Prostate gland (tissue), 2 donors: ENCODE results near the gene FAM50B. TPM values are rescaled to one million over a fixed set of nuclear protein-coding genes. Genes with fewer than 3 reads are reported as not detected.

ENCODE experiments used
- DNase-seq: peaks from one replicate; pipeline ENCODE4 v3.0.0-alpha.2; 2019; ENCODE audit warnings: low spot score
- H3K27ac ChIP-seq, 2 donors: fragments of 200-600 bp; sonication (generic); 2 replicates each; pipeline ENCODE4 v1.5.1; 2017 to 2019
- H3K27me3 ChIP-seq: fragments of 200-600 bp; sonication (generic); replicated peaks from 2 replicates; pipeline ENCODE4 v1.5.1; 2019; ENCODE audit not compliant: insufficient read depth
- H3K36me3 ChIP-seq, 2 donors: fragments of 200-600 bp; sonication (generic); 1 replicate in 1 of 2; 2 replicates in 1 of 2; pipeline versions ENCODE4 v1.5.1 to v1.8.1; 2017 to 2019
- H3K4me1 ChIP-seq: fragments of 200-600 bp; sonication (generic); replicated peaks from 2 replicates; pipeline ENCODE4 v1.5.1; 2019
- H3K4me3 ChIP-seq, 2 donors: fragments of 200-600 bp; sonication (generic); 2 replicates each; pipeline ENCODE4 v1.5.1; 2017 to 2019
- H3K9me3 ChIP-seq: fragments of 200-600 bp; sonication (generic); 2 replicates; pipeline ENCODE4 v1.5.1; 2017
- CTCF ChIP-seq, 4 experiments: fragments of 200-600 bp in 2 of 4; fragments of 450-650 bp in 2 of 4; sonication (generic) in 2 of 4; IDR thresholded peaks; 1 replicate in 3 of 4; 2 replicates in 1 of 4; pipeline ENCODE4 v1.5.1; 2016 to 2019; ENCODE audit warnings: antibody characterized with exemption in 4 of 4, mild to moderate bottlenecking in 2 of 4, moderate library complexity in 2 of 4
- POLR2A ChIP-seq: fragments of 450-650 bp; IDR thresholded peaks from one replicate; pipeline ENCODE4 v1.6.1; 2016; ENCODE audit warnings: antibody characterized with exemption, mild to moderate bottlenecking
- POLR2AphosphoS5 ChIP-seq: sonication (generic); formaldehyde crosslinking; IDR thresholded peaks from one replicate; pipeline ENCODE4 v1.6.1; 2017; ENCODE audit warnings: antibody characterized with exemption
- WGBS: methylation state at CpG from one replicate; pipeline ENCODE4 v1.1.5; 2018; 5-methylcytosine and 5-hydroxymethylcytosine counted together
- intact Hi-C: fragments of 100-400 bp; cut with DNase I; formaldehyde crosslinking; loops from one replicate; pipeline ENCODE4 v1.14.2; 2022
- total RNA-seq, 2 donors: library from RNA; depleted of rRNA; stranded (reverse); fragments of >200 nt; gene quantifications; one replicate each; pipeline ENCODE4 v1.1.0, GENCODE V29; 2016

The FAM50B gene
- total RNA-seq, 2 donors from 2014 or later, result 14.2 to 36.4 TPM

- Histone ChIP-seq H3K9me3 (no peaks in the 10 kb centered on the region), H3K4me1 (no peaks in the 10 kb centered on the region), H3K4me3 (no peak overlapping the region), H3K27ac (no peak overlapping the region), H3K36me3 (no peaks in the 10 kb centered on the region), H3K27me3 (no peaks in the 10 kb centered on the region)
- no peak for DNase-seq
- no peak for TF ChIP-seq POLR2AphosphoS5
- TF ChIP-seq POLR2A, result no peak
- no peak for TF ChIP-seq CTCF (IDR thresholded peaks at IDR 0.05)
- 88% methylated on average over 5 of the region's 5 CpGs for WGBS
- intact Hi-C loops, result no loop called here
Measured at GRCh38 chr6:3870528-3870925, 21.4 kb downstream of the FAM50B start.

GRCh38 chr6:3871515-3871914 is 22.3 kb downstream of the FAM50B start:
- no peak overlapping the region for H3K27ac ChIP-seq
- H3K27me3 ChIP-seq, result no peaks in the 10 kb centered on the region
- DNase-seq, result no peak
- H3K9me3 ChIP-seq, result no peaks in the 10 kb centered on the region
- H3K4me1 ChIP-seq, result no peaks in the 10 kb centered on the region
- H3K4me3 ChIP-seq, result no peak overlapping the region
- H3K36me3 ChIP-seq, result no peaks in the 10 kb centered on the region
- WGBS, result 86% methylated on average over 4 of the region's 4 CpGs
- intact Hi-C loops, result no loop called here
- TF ChIP-seq POLR2AphosphoS5 (no peak), POLR2A (no peak), CTCF (IDR thresholded peaks at IDR 0.05) (no peak)

- WGBS, result 98% methylated on average over 8 of the region's 8 CpGs
- intact Hi-C loops, result no loop called here
- H3K9me3 ChIP-seq, result no peaks in the 10 kb centered on the region
- H3K27me3 ChIP-seq, result no peaks in the 10 kb centered on the region
- H3K4me1 ChIP-seq, result no peaks in the 10 kb centered on the region
- H3K4me3 ChIP-seq, result no peak overlapping the region
- DNase-seq, result no peak
- TF ChIP-seq POLR2AphosphoS5 (no peak), POLR2A (no peak), CTCF (IDR thresholded peaks at IDR 0.05) (no peak)
- H3K36me3 ChIP-seq, result no peaks in the 10 kb centered on the region
- no peak overlapping the region for H3K27ac ChIP-seq
Measured at GRCh38 chr6:3871939-3872338, 22.8 kb downstream of the FAM50B start.

GRCh38 chr6:3872370-3872854 is 23.2 kb downstream of the FAM50B start:
- DNase-seq, result no peak
- H3K4me1 ChIP-seq, result no peaks in the 10 kb centered on the region
- no peak overlapping the region for H3K4me3 ChIP-seq
- 63% methylated on average over 12 of the region's 12 CpGs for WGBS
- no peaks in the 10 kb centered on the region for H3K36me3 ChIP-seq
- TF ChIP-seq POLR2A (no peak), POLR2AphosphoS5 (no peak), CTCF (IDR thresholded peaks at IDR 0.05) (no peak)
- H3K27me3 ChIP-seq, result no peaks in the 10 kb centered on the region
- no peak overlapping the region for H3K27ac ChIP-seq
- H3K9me3 ChIP-seq, result no peaks in the 10 kb centered on the region
- intact Hi-C loops, result no loop called here

GRCh38 chr6:3873051-3873450 is 23.9 kb downstream of the FAM50B start:
- no peak for DNase-seq
- intact Hi-C loops, result no loop called here
- no peaks in the 10 kb centered on the region for H3K9me3 ChIP-seq
- H3K27ac ChIP-seq, result no peak overlapping the region
- H3K4me1 ChIP-seq, result no peaks in the 10 kb centered on the region
- no peaks in the 10 kb centered on the region for H3K36me3 ChIP-seq
- no peaks in the 10 kb centered on the region for H3K27me3 ChIP-seq
- H3K4me3 ChIP-seq, result no peak overlapping the region
- WGBS, result 93% methylated on average over 4 of the region's 4 CpGs
- no peak for TF ChIP-seq POLR2A
- TF ChIP-seq POLR2AphosphoS5, result no peak
